ENCODE data around the gene PTPN6. TPM values are rescaled to one million over a fixed set of nuclear protein-coding genes. Genes with fewer than 3 reads are reported as not detected.

The PTPN6 gene
- polyA plus RNA-seq (not detected in 2 replicates), polyA minus RNA-seq (0.46 TPM in 1 of 2 replicates, not detected in the other)

GRCh38 chr12:6950811-6951540, at the start of gene PTPN6:
Gene PTPN6, plus strand, starts transcription at chr12:6951356. Its CDS starts 157 bp downstream, at chr12:6951513.
- Histone ChIP-seq H3K9ac (ENCODE audit: low read length) (no peak within 1 kb of the TSS), H3F3A (ENCODE audit: insufficient read depth, low read length, poor library complexity, severe bottlenecking) (no peaks in the 10 kb centered on the region), H3K4me2 (ENCODE audit: low read length) (no peak within 1 kb of the TSS), H3K79me2 (replicated peaks; ENCODE audit: insufficient read depth, low read length) (no peaks in the 10 kb centered on the region), H3K27me3 (ENCODE audit: insufficient read depth, low read depth, low read length) (no peaks in the 10 kb centered on the region), H3K27ac (ENCODE audit: low read length) (no peak within 1 kb of the TSS), H2AFZ (ENCODE audit: low read depth, low read length) (no peak within 1 kb of the TSS), H3K4me3 (ENCODE audit: low read length) (no peak within 1 kb of the TSS), H3K36me3 (ENCODE audit: insufficient read depth, low read length) (no peaks in the 10 kb centered on the region), H3K9me2 (ENCODE audit: insufficient read depth, low read length) (no peaks in the 10 kb centered on the region), H4K20me1 (ENCODE audit: insufficient read depth) (no peaks in the 10 kb centered on the region), H3K9me3 (ENCODE audit: low read length) (no peaks in the 10 kb centered on the region)
- TF ChIP-seq MXI1 (conservative IDR thresholded peaks at IDR 0.05; ENCODE audit: poor library complexity, severe bottlenecking) (no peak), TAF1 (IDR thresholded peaks at IDR 0.05; ENCODE audit: low read depth) (no peak), EP300 (conservative IDR thresholded peaks at IDR 0.05; ENCODE audit: poor library complexity, severe bottlenecking) (no peak), EZH2 (IDR thresholded peaks at IDR 0.05; ENCODE audit: borderline replicate concordance, insufficient read depth, low read length, poor library complexity, severe bottlenecking) (no peak), POLR2AphosphoS5 (IDR thresholded peaks at IDR 0.05) (no peak), SMC3 (conservative IDR thresholded peaks at IDR 0.05; ENCODE audit: poor library complexity) (no peak), REST (IDR thresholded peaks at IDR 0.05; ENCODE audit: borderline replicate concordance) (no peak), CTCF (IDR thresholded peaks at IDR 0.05; ENCODE audit: poor library complexity, severe bottlenecking) (no peak), RAD21 (conservative IDR thresholded peaks at IDR 0.05) (no peak)

GRCh38 chr12:6902448-6902847, 48.7 kb upstream of the PTPN6 start:
- Histone ChIP-seq H4K20me1 (ENCODE audit: insufficient read depth) (no peaks in the 10 kb centered on the region), H3K9ac (ENCODE audit: low read length) (no peak overlapping the region), H3K36me3 (ENCODE audit: insufficient read depth, low read length) (no peaks in the 10 kb centered on the region), H3K79me2 (replicated peaks; ENCODE audit: insufficient read depth, low read length) (no peaks in the 10 kb centered on the region), H3K27me3 (ENCODE audit: insufficient read depth, low read depth, low read length) (no peaks in the 10 kb centered on the region), H3K4me2 (ENCODE audit: low read length) (no peak overlapping the region), H2AFZ (ENCODE audit: low read depth, low read length) (no peak overlapping the region), H3F3A (ENCODE audit: insufficient read depth, low read length, poor library complexity, severe bottlenecking) (peaks cover 4% of the 10 kb centered on the region), H3K9me3 (ENCODE audit: low read length) (no peaks in the 10 kb centered on the region), H3K27ac (ENCODE audit: low read length) (no peak overlapping the region), H3K4me3 (ENCODE audit: low read length) (no peak overlapping the region), H3K9me2 (ENCODE audit: insufficient read depth, low read length) (no peaks in the 10 kb centered on the region)
- TF ChIP-seq MXI1 (conservative IDR thresholded peaks at IDR 0.05; ENCODE audit: poor library complexity, severe bottlenecking) (no peak), POLR2AphosphoS5 (IDR thresholded peaks at IDR 0.05) (no peak), EZH2 (IDR thresholded peaks at IDR 0.05; ENCODE audit: borderline replicate concordance, insufficient read depth, low read length, poor library complexity, severe bottlenecking) (no peak), EP300 (conservative IDR thresholded peaks at IDR 0.05; ENCODE audit: poor library complexity, severe bottlenecking) (no peak), REST (IDR thresholded peaks at IDR 0.05; ENCODE audit: borderline replicate concordance) (no peak), CTCF (IDR thresholded peaks at IDR 0.05; ENCODE audit: poor library complexity, severe bottlenecking) (no peak)
